BLaER1 (cell line): ENCODE results near the gene NAIF1.

ENCODE experiments used
- H3K27ac ChIP-seq: shearing (Covaris generic); formaldehyde crosslinking; 2 replicates; pipeline ENCODE4 v1.8.1; 2022
- H3K27me3 ChIP-seq: shearing (Covaris generic); formaldehyde crosslinking; 2 replicates; pipeline ENCODE4 v1.8.1; 2022
- H3K36me3 ChIP-seq: shearing (Covaris generic); formaldehyde crosslinking; 2 replicates; pipeline ENCODE4 v1.8.1; 2022
- H3K4me1 ChIP-seq: shearing (Covaris generic); formaldehyde crosslinking; 2 replicates; pipeline ENCODE4 v1.8.1; 2022
- H3K4me2 ChIP-seq: shearing (Covaris generic); formaldehyde crosslinking; 2 replicates; pipeline ENCODE4 v1.8.1; 2022
- H3K4me3 ChIP-seq: shearing (Covaris generic); formaldehyde crosslinking; 2 replicates; pipeline ENCODE4 v1.8.1; 2022
- H3K9ac ChIP-seq: shearing (Covaris generic); formaldehyde crosslinking; 2 replicates; pipeline ENCODE4 v1.8.1; 2022
- H3K9me3 ChIP-seq: shearing (Covaris generic); formaldehyde crosslinking; 2 replicates; pipeline ENCODE4 v1.8.1; 2022
- H4K20me1 ChIP-seq: shearing (Covaris generic); formaldehyde crosslinking; 2 replicates; pipeline ENCODE4 v1.8.1; 2022
- Cebpa-rat ChIP-seq: shearing (Covaris generic); IDR thresholded peaks from 2 replicates; pipeline ENCODE4 v1.8.1; 2022

The NAIF1 gene

GRCh38 chr9:128062846-128063831 lies 4.0 kb downstream of the NAIF1 start:
- Histone ChIP-seq H3K27ac (peak overlapping the region; percentile 89), H3K9ac (peak overlapping the region; percentile 75), H3K36me3 (peaks cover 15% of the 10 kb centered on the region; the same call in 1 of the 2 replicates), H3K4me3 (peak overlapping the region; percentile 54), H4K20me1 (peaks cover under 1% of the 10 kb centered on the region; the same call in 1 of the 2 replicates), H3K4me2 (peak overlapping the region; percentile 95), H3K9me3 (no peaks in the 10 kb centered on the region), H3K4me1 (peaks cover 69% of the 10 kb centered on the region), H3K27me3 (no peaks in the 10 kb centered on the region)
- TF ChIP-seq Cebpa-rat = peak; percentile 98

GRCh38 chr9:128062279-128062678 lies 4.8 kb downstream of the NAIF1 start:
- Histone ChIP-seq H3K27me3 (no peaks in the 10 kb centered on the region), H3K36me3 (peaks cover 15% of the 10 kb centered on the region; the same call in 1 of the 2 replicates), H3K4me2 (peak overlapping the region; percentile 95), H3K4me3 (peak overlapping the region; percentile 46), H3K9me3 (no peaks in the 10 kb centered on the region), H3K9ac (peak overlapping the region; percentile 75), H3K27ac (peak overlapping the region; percentile 89), H4K20me1 (no peaks in the 10 kb centered on the region), H3K4me1 (peaks cover 69% of the 10 kb centered on the region)
- no peak for TF ChIP-seq Cebpa-rat

- H3K27ac ChIP-seq = peak overlapping the region; percentile 89
- peaks cover 15% of the 10 kb centered on the region; the same call in 1 of the 2 replicates for H3K36me3 ChIP-seq
- peaks cover 66% of the 10 kb centered on the region for H3K4me1 ChIP-seq
- no peak for TF ChIP-seq Cebpa-rat
- peak overlapping the region; percentile 46 for H3K4me3 ChIP-seq
- H4K20me1 ChIP-seq = no peaks in the 10 kb centered on the region
- H3K4me2 ChIP-seq = peak overlapping the region; percentile 95
- H3K9me3 ChIP-seq = no peaks in the 10 kb centered on the region
- H3K9ac ChIP-seq = peak overlapping the region; percentile 75
- no peaks in the 10 kb centered on the region for H3K27me3 ChIP-seq
Measured at GRCh38 chr9:128061275-128061960, 5.7 kb downstream of the NAIF1 start.

- TF ChIP-seq Cebpa-rat = no peak
- H3K4me2 ChIP-seq = no peak overlapping the region
Measured at GRCh38 chr9:128059365-128059983, 7.6 kb downstream of the NAIF1 start.

GRCh38 chr9:128057724-128058409 lies 9.3 kb downstream of the NAIF1 start:
- Histone ChIP-seq H3K27ac (no peak overlapping the region), H4K20me1 (no peaks in the 10 kb centered on the region), H3K4me1 (peaks cover 52% of the 10 kb centered on the region), H3K9me3 (no peaks in the 10 kb centered on the region), H3K4me3 (no peak overlapping the region), H3K4me2 (no peak overlapping the region), H3K36me3 (no peaks in the 10 kb centered on the region), H3K27me3 (no peaks in the 10 kb centered on the region), H3K9ac (no peak overlapping the region)
- TF ChIP-seq Cebpa-rat = no peak

More at GRCh38 chr9:128059365-128059983, 7.6 kb downstream of the NAIF1 start:
- Histone ChIP-seq H3K36me3 (peaks cover 4% of the 10 kb centered on the region; the same call in 1 of the 2 replicates), H3K27me3 (no peaks in the 10 kb centered on the region), H3K27ac (no peak overlapping the region), H3K4me1 (peaks cover 64% of the 10 kb centered on the region), H3K4me3 (no peak overlapping the region), H3K9ac (no peak overlapping the region), H4K20me1 (no peaks in the 10 kb centered on the region), H3K9me3 (no peaks in the 10 kb centered on the region)

- peaks cover 45% of the 10 kb centered on the region for H3K4me1 ChIP-seq
- H3K36me3 ChIP-seq = no peaks in the 10 kb centered on the region
- 0 out of 2 replicates have a peak overlapping the region, but pooled peaks have one; percentile 65 for H3K27ac ChIP-seq
- H3K27me3 ChIP-seq = no peaks in the 10 kb centered on the region
- H3K9ac ChIP-seq = no peak overlapping the region
- H3K4me3 ChIP-seq = no peak overlapping the region
- no peaks in the 10 kb centered on the region for H3K9me3 ChIP-seq
- no peaks in the 10 kb centered on the region for H4K20me1 ChIP-seq
- H3K4me2 ChIP-seq = no peak overlapping the region
- TF ChIP-seq Cebpa-rat = no peak
Measured at GRCh38 chr9:128056887-128057723, 10.0 kb downstream of the NAIF1 start.

- Histone ChIP-seq H3K4me2 (peak overlapping the region; percentile 63), H3K36me3 (no peaks in the 10 kb centered on the region), H3K4me3 (no peak overlapping the region), H4K20me1 (no peaks in the 10 kb centered on the region), H3K27me3 (no peaks in the 10 kb centered on the region), H3K27ac (peak overlapping the region; percentile 65), H3K4me1 (peaks cover 35% of the 10 kb centered on the region), H3K9ac (peak overlapping the region; percentile 24; the same call in 1 of the 2 replicates), H3K9me3 (no peaks in the 10 kb centered on the region)
- TF ChIP-seq Cebpa-rat = no peak
Measured at GRCh38 chr9:128056086-128056485, 11.0 kb downstream of the NAIF1 start.

GRCh38 chr9:128055344-128056040 lies 11.6 kb downstream of the NAIF1 start:
- no peak for TF ChIP-seq Cebpa-rat
- Histone ChIP-seq H3K27me3 (no peaks in the 10 kb centered on the region), H3K27ac (peak overlapping the region; percentile 65), H3K36me3 (no peaks in the 10 kb centered on the region), H3K9me3 (no peaks in the 10 kb centered on the region), H4K20me1 (no peaks in the 10 kb centered on the region), H3K4me3 (no peak overlapping the region), H3K4me1 (peaks cover 29% of the 10 kb centered on the region), H3K4me2 (peak overlapping the region; percentile 63), H3K9ac (peak overlapping the region; percentile 50; the same call in 1 of the 2 replicates)
